IMR-90 (cell line): ENCODE measurements around the gene LENG9. TPM values are rescaled to one million over a fixed set of nuclear protein-coding genes. Genes with fewer than 3 reads are reported as not detected.

Experiments
- ATAC-seq: fragments of 200-7000 bp; cut with Tn5 transposase; 2 replicates; pipeline ENCODE4 v1.9.1; 2020; ENCODE audit warnings: low read depth, mild to moderate bottlenecking, moderate library complexity
- BruUV-seq: library from RNA; stranded (reverse); fragments of 400-500 nt; replicated peaks from 2 replicates; lab custom pipeline; 2021; lab: Mats Ljungman, UMichigan
- CTCF ChIA-PET: fragments of 300-600 bp; formaldehyde crosslinking; extraction: SDS; loops from one replicate; lab custom pipeline; 2021; ENCODE audit warnings: antibody characterized with exemption; lab: Yijun Ruan, JAX
- POLR2A ChIA-PET: fragments of 300-600 bp; sonication (Branson Sonifier 250); formaldehyde crosslinking; loops from one replicate; lab custom pipeline; 2022; ENCODE audit warnings: antibody characterized with exemption; ENCODE audit not compliant: unreplicated experiment; lab: Charles Lee
- DNase-seq: peaks from one replicate; pipeline ENCODE4 v3.0.0; 2013
- H2AFZ ChIP-seq: replicated peaks from 2 replicates; pipeline ENCODE3; 2013; ENCODE audit warnings: low read length, mild to moderate bottlenecking; ENCODE audit not compliant: poor library complexity
- H2AK5ac ChIP-seq: 2 replicates; pipeline ENCODE4 v1.6.1; 2013; ENCODE audit warnings: low read depth, low read length, inconsistent platforms
- H2AK9ac ChIP-seq: replicated peaks from 2 replicates; pipeline ENCODE3; 2013; ENCODE audit warnings: mild to moderate bottlenecking, low read depth, low read length, moderate library complexity; ENCODE audit not compliant: poor library complexity
- H2BK120ac ChIP-seq: 2 replicates; pipeline ENCODE4 v1.6.1; 2013; ENCODE audit warnings: low read depth, low read length, inconsistent platforms
- H2BK15ac ChIP-seq: 3 replicates; pipeline ENCODE4 v1.6.1; 2013; ENCODE audit warnings: low read depth, low read length, inconsistent platforms
- H2BK20ac ChIP-seq: 2 replicates; pipeline ENCODE4 v1.6.1; 2013; ENCODE audit warnings: low read depth, mild to moderate bottlenecking, inconsistent platforms, low read length, moderate library complexity
- H2BK5ac ChIP-seq: 2 replicates; pipeline ENCODE4 v1.6.1; 2013; ENCODE audit warnings: mild to moderate bottlenecking, low read depth, low read length, inconsistent platforms; ENCODE audit not compliant: poor library complexity, severe bottlenecking
- H3K14ac ChIP-seq: replicated peaks from 2 replicates; pipeline ENCODE4 v1.6.1; 2013; ENCODE audit warnings: low read depth, low read length, inconsistent platforms
- H3K18ac ChIP-seq: 2 replicates; pipeline ENCODE4 v1.6.1; 2013; ENCODE audit warnings: low read depth, low read length, control low read depth
- H3K23ac ChIP-seq: 2 replicates; pipeline ENCODE4 v1.6.1; 2013; ENCODE audit warnings: low read depth, low read length, inconsistent platforms
- H3K27ac ChIP-seq: 2 replicates; pipeline ENCODE4 v1.5.1; 2013; ENCODE audit warnings: mild to moderate bottlenecking, control low read depth, low read length; ENCODE audit not compliant: insufficient read depth
- H3K27me3 ChIP-seq: 2 replicates; pipeline ENCODE4 v1.6.1; 2013; ENCODE audit warnings: low read length; ENCODE audit not compliant: control insufficient read depth, insufficient read depth
- H3K36me3 ChIP-seq: 2 replicates; pipeline ENCODE4 v1.6.1; 2013; ENCODE audit warnings: low read length, mixed read lengths; ENCODE audit not compliant: control insufficient read depth, insufficient read depth
- H3K4ac ChIP-seq: 2 replicates; pipeline ENCODE4 v1.6.1; 2013; ENCODE audit warnings: low read depth, low read length, inconsistent platforms
- H3K4me1 ChIP-seq: 2 replicates; pipeline ENCODE4 v1.6.1; 2013; ENCODE audit warnings: low read length, mixed read lengths; ENCODE audit not compliant: control insufficient read depth, insufficient read depth
- H3K4me2 ChIP-seq: 2 replicates; pipeline ENCODE4 v1.6.1; 2013; ENCODE audit warnings: low read depth, mild to moderate bottlenecking, control low read depth, low read length, moderate library complexity
- H3K4me3 ChIP-seq: 2 replicates; pipeline ENCODE4 v1.5.1; 2013; ENCODE audit warnings: low read depth, mild to moderate bottlenecking, control low read depth, low read length, moderate library complexity; ENCODE audit not compliant: insufficient read depth
- H3K56ac ChIP-seq: 2 replicates; pipeline ENCODE4 v1.6.1; 2013; ENCODE audit warnings: low read length, inconsistent platforms; ENCODE audit not compliant: insufficient read depth; ENCODE audit errors: extremely low read depth
- H3K79me1 ChIP-seq, 2 experiments: 2 replicates each; pipeline ENCODE4 v1.6.1; 2013; ENCODE audit warnings: low read length in 2 of 2, inconsistent platforms in 1 of 2, low read depth in 1 of 2
- H3K9ac ChIP-seq: 2 replicates; pipeline ENCODE4 v1.6.1; 2013; ENCODE audit warnings: low read depth, low read length, control low read depth
- H3K9me1 ChIP-seq: 2 replicates; pipeline ENCODE4 v1.6.1; 2013; ENCODE audit warnings: low read length, inconsistent platforms; ENCODE audit not compliant: insufficient read depth
- H3K9me3 ChIP-seq: 2 replicates; pipeline ENCODE4 v1.6.1; 2013; ENCODE audit warnings: low read length; ENCODE audit not compliant: control insufficient read depth, insufficient read depth
- H4K20me1 ChIP-seq: 2 replicates; pipeline ENCODE4 v1.6.1; 2013; ENCODE audit warnings: low read length, inconsistent platforms; ENCODE audit not compliant: insufficient read depth
- H4K5ac ChIP-seq: 2 replicates; pipeline ENCODE4 v1.6.1; 2013; ENCODE audit warnings: mild to moderate bottlenecking, low read depth, low read length, control low read depth
- H4K8ac ChIP-seq, 2 experiments: 2 replicates each; pipeline ENCODE4 v1.6.1; 2013; ENCODE audit warnings: low read depth in 2 of 2, low read length in 2 of 2, control low read depth in 1 of 2, inconsistent platforms in 1 of 2
- H4K91ac ChIP-seq: 2 replicates; pipeline ENCODE4 v1.6.1; 2013; ENCODE audit warnings: low read depth, low read length, inconsistent platforms; ENCODE audit not compliant: insufficient read depth
- CHD1 ChIP-seq: IDR thresholded peaks from 2 replicates; pipeline ENCODE4 v1.6.1; 2012; ENCODE audit warnings: low read depth, low read length, improper control_type of control experiment
- FOS ChIP-seq: fragments of 150-350 bp; IDR thresholded peaks from 2 replicates; pipeline ENCODE4 v1.6.1; 2016; ENCODE audit warnings: low read depth, low read length
- MAZ ChIP-seq: IDR thresholded peaks from 2 replicates; pipeline ENCODE4 v1.6.1; 2012; ENCODE audit warnings: low read depth, mild to moderate bottlenecking, low read length, improper control_type of control experiment, moderate library complexity, borderline replicate concordance
- MXI1 ChIP-seq: IDR thresholded peaks from 2 replicates; pipeline ENCODE4 v1.6.1; 2012; ENCODE audit warnings: low read depth, mild to moderate bottlenecking, low read length, moderate library complexity, borderline replicate concordance
- RAD21 ChIP-seq: IDR thresholded peaks from 2 replicates; pipeline ENCODE4 v1.6.1; 2012; ENCODE audit warnings: low read length, improper control_type of control experiment
- RCOR1 ChIP-seq: IDR thresholded peaks from 2 replicates; pipeline ENCODE4 v1.6.1; 2012; ENCODE audit warnings: mild to moderate bottlenecking, low read length, improper control_type of control experiment; ENCODE audit not compliant: insufficient replicate concordance
- RFX5 ChIP-seq: IDR thresholded peaks from 2 replicates; pipeline ENCODE4 v1.8.0; 2012; ENCODE audit warnings: low read depth, mild to moderate bottlenecking, low read length, moderate library complexity
- WGBS, 2 experiments: methylation state at CpG; one replicate each; pipeline versions ENCODE4 v1.1.5 to v1.1.7; 2013; ENCODE audit warnings: missing lambda C conversion rate in 2 of 2; ENCODE audit not compliant: insufficient read length in 1 of 2; ENCODE audit errors: extremely low coverage in 2 of 2; 5-methylcytosine and 5-hydroxymethylcytosine counted together
- dilution Hi-C: fragments of 300-500 bp; cut with HindIII; formaldehyde crosslinking; loops from one replicate; pipeline ENCODE4 v1.14.3; 2018; ENCODE audit warnings: low sequenced_read_pairs; ENCODE audit not compliant: unreplicated experiment
- in situ Hi-C: fragments of 300-500 bp; cut with MboI; formaldehyde crosslinking; loops from 3 replicates; pipeline ENCODE4 v1.14.3; 2019; ENCODE audit warnings: low sequenced_read_pairs, inconsistent platforms, mixed read lengths
- intact Hi-C: fragments of 100-400 bp; cut with micrococcal nuclease; formaldehyde crosslinking; loops from 2 replicates; pipeline ENCODE4 v1.10.0; 2022
- polyA plus RNA-seq, 3 experiments: library from polyadenylated mRNA; depleted of rRNA; stranded (reverse); fragments of >200 nt; gene quantifications; 2 replicates each; pipeline ENCODE4 v1.2.3, GENCODE V29; 2012; ENCODE audit warnings: low replicate concordance in 1 of 3
- total RNA-seq: library from RNA; depleted of rRNA; stranded (reverse); fragments of >200 nt; gene quantifications from 2 replicates; pipeline ENCODE4 v1.2.3, GENCODE V29; 2012
- TF ChIP-seq, protein P1 (sequence below): fragments of 150-350 bp; IDR thresholded peaks from 2 replicates; pipeline ENCODE4 v1.6.1; 2016; ENCODE audit warnings: low read depth, mild to moderate bottlenecking, low read length, moderate library complexity, borderline replicate concordance
- TF ChIP-seq, protein P2 (sequence below): fragments of 150-350 bp; IDR thresholded peaks from 2 replicates; pipeline ENCODE4 v1.6.1; 2017; ENCODE audit warnings: mild to moderate bottlenecking, antibody characterized with exemption, low read length, low read depth

The LENG9 gene
- total and polyA plus RNA-seq, 2 of the 4 experiments (the other 2 are of a cell fraction): 0.94 to 1.1 TPM

DNA sequence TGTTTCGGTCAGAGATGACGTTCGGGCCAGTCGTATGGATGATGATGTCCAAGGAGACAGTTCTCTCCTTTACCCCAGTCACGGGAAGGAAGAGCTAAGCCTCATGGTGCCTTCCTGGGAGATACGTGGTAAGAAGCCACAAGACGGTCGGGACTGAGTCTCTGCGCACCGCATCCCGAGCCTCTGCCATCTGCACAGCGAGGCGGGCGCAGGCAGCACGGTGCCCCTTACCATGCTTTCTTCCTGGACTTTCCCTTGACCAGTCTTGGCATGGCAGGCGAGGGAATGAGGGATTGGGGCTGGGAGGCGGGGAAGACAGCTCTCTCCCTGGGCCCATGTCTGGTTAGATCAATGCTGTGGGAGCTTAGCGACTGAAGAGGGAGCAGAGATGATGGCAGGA, 29.0 kb upstream of the LENG9 start:
- no peak overlapping the region for H2AFZ ChIP-seq
- H2BK20ac ChIP-seq: no peak overlapping the region
- intact Hi-C loops: no loop called here
- H3K27ac ChIP-seq: no peak overlapping the region
- BruUV-seq: no TSS peak
- 74% methylated on average over 8 of the region's 18 CpGs; no CpG with 5 or more reads in 1 of the 2 experiments for WGBS, 2 experiments
- no peaks in the 10 kb centered on the region for H4K20me1 ChIP-seq
- H4K5ac ChIP-seq: no peak overlapping the region
- TF ChIP-seq MAZ (no peak), CHD1 (no peak), RFX5 (no peak), RAD21 (no peak), RCOR1 (no peak), MXI1 (no peak), FOS (no peak)
- TF ChIP-seq, protein P1, sequence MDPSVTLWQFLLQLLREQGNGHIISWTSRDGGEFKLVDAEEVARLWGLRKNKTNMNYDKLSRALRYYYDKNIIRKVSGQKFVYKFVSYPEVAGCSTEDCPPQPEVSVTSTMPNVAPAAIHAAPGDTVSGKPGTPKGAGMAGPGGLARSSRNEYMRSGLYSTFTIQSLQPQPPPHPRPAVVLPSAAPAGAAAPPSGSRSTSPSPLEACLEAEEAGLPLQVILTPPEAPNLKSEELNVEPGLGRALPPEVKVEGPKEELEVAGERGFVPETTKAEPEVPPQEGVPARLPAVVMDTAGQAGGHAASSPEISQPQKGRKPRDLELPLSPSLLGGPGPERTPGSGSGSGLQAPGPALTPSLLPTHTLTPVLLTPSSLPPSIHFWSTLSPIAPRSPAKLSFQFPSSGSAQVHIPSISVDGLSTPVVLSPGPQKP: no peak
- TF ChIP-seq, protein P2, sequence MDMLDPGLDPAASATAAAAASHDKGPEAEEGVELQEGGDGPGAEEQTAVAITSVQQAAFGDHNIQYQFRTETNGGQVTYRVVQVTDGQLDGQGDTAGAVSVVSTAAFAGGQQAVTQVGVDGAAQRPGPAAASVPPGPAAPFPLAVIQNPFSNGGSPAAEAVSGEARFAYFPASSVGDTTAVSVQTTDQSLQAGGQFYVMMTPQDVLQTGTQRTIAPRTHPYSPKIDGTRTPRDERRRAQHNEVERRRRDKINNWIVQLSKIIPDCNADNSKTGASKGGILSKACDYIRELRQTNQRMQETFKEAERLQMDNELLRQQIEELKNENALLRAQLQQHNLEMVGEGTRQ: no peak
- dilution Hi-C loops: no loop called here
- no peak overlapping the region for H2BK120ac ChIP-seq
- H3K14ac ChIP-seq: no peak overlapping the region
- ATAC-seq (no peak), DNase-seq (no peak)
- H2AK9ac ChIP-seq: no peak overlapping the region
- no peaks in the 10 kb centered on the region for H3K27me3 ChIP-seq
- H3K9me1 ChIP-seq: no peaks in the 10 kb centered on the region; the same call in 1 of the 2 replicates
- no peaks in the 10 kb centered on the region for H3K79me1 ChIP-seq
- H3K9ac ChIP-seq: no peak overlapping the region
- no peak overlapping the region for H2BK15ac ChIP-seq
- no peak overlapping the region for H3K4ac ChIP-seq
- in situ Hi-C loops: no loop called here
- no peaks in the 10 kb centered on the region for H3K9me3 ChIP-seq
- H3K36me3 ChIP-seq: no peaks in the 10 kb centered on the region
- no peak overlapping the region for H4K91ac ChIP-seq
- POLR2A ChIA-PET: no interaction called here
- H3K56ac ChIP-seq: no peak overlapping the region
- no peaks in the 10 kb centered on the region for H3K4me1 ChIP-seq
- H4K8ac ChIP-seq: no peak overlapping the region
- H3K4me2 ChIP-seq: no peak overlapping the region
- H3K18ac ChIP-seq: no peak overlapping the region
- no peak overlapping the region for H2BK5ac ChIP-seq
- no peak overlapping the region for H3K4me3 ChIP-seq
- H2AK5ac ChIP-seq: no peak overlapping the region
- CTCF ChIA-PET: no interaction called here
- H3K23ac ChIP-seq: no peak overlapping the region
